ENCODE measurements around the gene TCAIM. TPM values are rescaled to one million over a fixed set of nuclear protein-coding genes. Genes with fewer than 3 reads are reported as not detected.

Gene TCAIM
- 30.2 and 33.5 TPM in 2 replicates for total RNA-seq (2014; rRNA removed; shearing (Covaris generic))
- 19.3 and 25.1 TPM in 2 replicates for polyA plus RNA-seq (2015; cell fraction: cytosol; rRNA removed)
- 15.6 and 17.9 TPM in 2 replicates for polyA plus RNA-seq (2015; cell fraction: nucleus; rRNA removed)

- in situ Hi-C loops (cut with HindIII; ENCODE audit: low pct_unique_long_range_greater_than_20kb, low sequenced_read_pairs) = no loop called here
- peak; percentile 97 for DNase-seq (ENCODE audit: low read depth, low spot score)
Observed at GRCh38 chr3:44338010-44338827, at the start of gene TCAIM. Gene TCAIM, plus strand, starts transcription at chr3:44338766. Its CDS starts 16,017 bp downstream, at chr3:44354783.

- no peak for DNase-seq (ENCODE audit: low read depth, low spot score)
- in situ Hi-C loops (cut with HindIII; ENCODE audit: low pct_unique_long_range_greater_than_20kb, low sequenced_read_pairs) = no loop called here
Observed at GRCh38 chr3:44289882-44290462, 48.6 kb upstream of the TCAIM start.

GRCh38 chr3:44292276-44292675 is 46.3 kb upstream of the TCAIM start:
- DNase-seq (ENCODE audit: low read depth, low spot score) = no peak
- in situ Hi-C loops (cut with HindIII; ENCODE audit: low pct_unique_long_range_greater_than_20kb, low sequenced_read_pairs) = no loop called here

GRCh38 chr3:44292947-44293346 is 45.6 kb upstream of the TCAIM start:
- no peak for DNase-seq (ENCODE audit: low read depth, low spot score)
- in situ Hi-C loops (cut with HindIII; ENCODE audit: low pct_unique_long_range_greater_than_20kb, low sequenced_read_pairs) = no loop called here

- DNase-seq (ENCODE audit: low read depth, low spot score) = no peak
Observed at GRCh38 chr3:44297255-44297654, 41.3 kb upstream of the TCAIM start.

GRCh38 chr3:44301746-44302145 is 36.8 kb upstream of the TCAIM start:
- no peak for DNase-seq (ENCODE audit: low read depth, low spot score)
- in situ Hi-C loops (cut with HindIII; ENCODE audit: low pct_unique_long_range_greater_than_20kb, low sequenced_read_pairs) = no loop called here

More at GRCh38 chr3:44297255-44297654, 41.3 kb upstream of the TCAIM start:
- in situ Hi-C loops (cut with HindIII; ENCODE audit: low pct_unique_long_range_greater_than_20kb, low sequenced_read_pairs) = no loop called here

- in situ Hi-C loops (cut with HindIII; ENCODE audit: low pct_unique_long_range_greater_than_20kb, low sequenced_read_pairs) = no loop called here
- no peak for DNase-seq (ENCODE audit: low read depth, low spot score)
Observed at GRCh38 chr3:44309500-44309899, 29.1 kb upstream of the TCAIM start.

- peak; percentile 17 for DNase-seq (ENCODE audit: low read depth, low spot score)
- in situ Hi-C loops (cut with HindIII; ENCODE audit: low pct_unique_long_range_greater_than_20kb, low sequenced_read_pairs) = no loop called here
Observed at GRCh38 chr3:44318891-44319311, 19.7 kb upstream of the TCAIM start.

- in situ Hi-C loops (cut with HindIII; ENCODE audit: low pct_unique_long_range_greater_than_20kb, low sequenced_read_pairs) = no loop called here
- no peak for DNase-seq (ENCODE audit: low read depth, low spot score)
Observed at GRCh38 chr3:44321335-44321734, 17.2 kb upstream of the TCAIM start.

GRCh38 chr3:44323341-44323955 is 15.1 kb upstream of the TCAIM start:
- peak; percentile 74 for DNase-seq (ENCODE audit: low read depth, low spot score)
- in situ Hi-C loops (cut with HindIII; ENCODE audit: low pct_unique_long_range_greater_than_20kb, low sequenced_read_pairs) = no loop called here

- DNase-seq (ENCODE audit: low read depth, low spot score) = no peak
- in situ Hi-C loops (cut with HindIII; ENCODE audit: low pct_unique_long_range_greater_than_20kb, low sequenced_read_pairs) = no loop called here
Observed at GRCh38 chr3:44324584-44324983, 14.0 kb upstream of the TCAIM start.

- in situ Hi-C loops (cut with HindIII; ENCODE audit: low pct_unique_long_range_greater_than_20kb, low sequenced_read_pairs) = no loop called here
- no peak for DNase-seq (ENCODE audit: low read depth, low spot score)
Observed at GRCh38 chr3:44326019-44326418, 12.5 kb upstream of the TCAIM start.

GRCh38 chr3:44326515-44326914 is 12.1 kb upstream of the TCAIM start:
- in situ Hi-C loops (cut with HindIII; ENCODE audit: low pct_unique_long_range_greater_than_20kb, low sequenced_read_pairs) = no loop called here
- DNase-seq (ENCODE audit: low read depth, low spot score) = no peak

GRCh38 chr3:44329946-44330345 is 8.6 kb upstream of the TCAIM start:
- DNase-seq (ENCODE audit: low read depth, low spot score) = no peak
- in situ Hi-C loops (cut with HindIII; ENCODE audit: low pct_unique_long_range_greater_than_20kb, low sequenced_read_pairs) = no loop called here

- in situ Hi-C loops (cut with HindIII; ENCODE audit: low pct_unique_long_range_greater_than_20kb, low sequenced_read_pairs) = no loop called here
- DNase-seq (ENCODE audit: low read depth, low spot score) = no peak
Observed at GRCh38 chr3:44330444-44330843, 8.1 kb upstream of the TCAIM start.

GRCh38 chr3:44334326-44334725 is 4.2 kb upstream of the TCAIM start:
- DNase-seq (ENCODE audit: low read depth, low spot score) = no peak
- in situ Hi-C loops (cut with HindIII; ENCODE audit: low pct_unique_long_range_greater_than_20kb, low sequenced_read_pairs) = no loop called here

GRCh38 chr3:44337248-44337785 is 1.2 kb upstream of the TCAIM start:
- DNase-seq (ENCODE audit: low read depth, low spot score) = no peak
- in situ Hi-C loops (cut with HindIII; ENCODE audit: low pct_unique_long_range_greater_than_20kb, low sequenced_read_pairs) = no loop called here

- in situ Hi-C loops (cut with HindIII; ENCODE audit: low pct_unique_long_range_greater_than_20kb, low sequenced_read_pairs) = no loop called here
Observed at GRCh38 chr3:44338828-44339127, 212 bp downstream of the TCAIM start.

More at GRCh38 chr3:44338828-44339127, 212 bp downstream of the TCAIM start:
- no peak for DNase-seq (ENCODE audit: low read depth, low spot score)

All from SK-MEL-5 (cell line).